Upper lobe of right lung (tissue), 1 donor: ENCODE data around the gene SIAH3. TPM values are rescaled to one million over a fixed set of nuclear protein-coding genes. Genes with fewer than 3 reads are reported as not detected.

Experiments used
- ATAC-seq: fragments of 200-7000 bp; cut with Tn5 transposase; one replicate; pipeline ENCODE4 v1.9.1; 2020; ENCODE audit warnings: mild to moderate bottlenecking, moderate library complexity
- DNase-seq: peaks from one replicate; pipeline ENCODE4 v3.0.0-alpha.2; 2020
- H3K27ac ChIP-seq: fragments of 200-600 bp; one replicate; pipeline ENCODE4 v1.8.0; 2022
- H3K27me3 ChIP-seq: fragments of 200-600 bp; one replicate; pipeline ENCODE4 v1.8.0; 2022; ENCODE audit warnings: mild to moderate bottlenecking
- H3K36me3 ChIP-seq: fragments of 200-600 bp; one replicate; pipeline ENCODE4 v1.8.0; 2022
- H3K4me1 ChIP-seq: fragments of 200-600 bp; one replicate; pipeline ENCODE4 v1.8.0; 2022
- H3K4me3 ChIP-seq: fragments of 200-600 bp; one replicate; pipeline ENCODE4 v1.8.0; 2022; ENCODE audit warnings: mild to moderate bottlenecking
- H3K9me3 ChIP-seq: fragments of 200-600 bp; one replicate; pipeline ENCODE4 v1.8.0; 2022
- intact Hi-C: fragments of 100-400 bp; cut with DNase I; formaldehyde crosslinking; loops from one replicate; pipeline ENCODE4 v1.11.0; 2022
- total RNA-seq: library from RNA; stranded (reverse); fragmentation: NEBNext Ultra II Directional; extraction: Animal tissue kit (Norgen Biotek cat#: 25700); gene quantifications from one replicate; pipeline ENCODE4 v1.2.1, GENCODE V29; 2021
- TF ChIP-seq, protein P1 (sequence below): fragments of 200-600 bp; IDR thresholded peaks from one replicate; pipeline ENCODE4 v1.8.0; 2022; ENCODE audit warnings: antibody characterized with exemption
- donor health status: DM: no; HTN: yes; CAD: no; lungs with severe emphysema.

SIAH3 gene
- total RNA-seq, 1 donor from 2014 or later: not detected

DNA sequence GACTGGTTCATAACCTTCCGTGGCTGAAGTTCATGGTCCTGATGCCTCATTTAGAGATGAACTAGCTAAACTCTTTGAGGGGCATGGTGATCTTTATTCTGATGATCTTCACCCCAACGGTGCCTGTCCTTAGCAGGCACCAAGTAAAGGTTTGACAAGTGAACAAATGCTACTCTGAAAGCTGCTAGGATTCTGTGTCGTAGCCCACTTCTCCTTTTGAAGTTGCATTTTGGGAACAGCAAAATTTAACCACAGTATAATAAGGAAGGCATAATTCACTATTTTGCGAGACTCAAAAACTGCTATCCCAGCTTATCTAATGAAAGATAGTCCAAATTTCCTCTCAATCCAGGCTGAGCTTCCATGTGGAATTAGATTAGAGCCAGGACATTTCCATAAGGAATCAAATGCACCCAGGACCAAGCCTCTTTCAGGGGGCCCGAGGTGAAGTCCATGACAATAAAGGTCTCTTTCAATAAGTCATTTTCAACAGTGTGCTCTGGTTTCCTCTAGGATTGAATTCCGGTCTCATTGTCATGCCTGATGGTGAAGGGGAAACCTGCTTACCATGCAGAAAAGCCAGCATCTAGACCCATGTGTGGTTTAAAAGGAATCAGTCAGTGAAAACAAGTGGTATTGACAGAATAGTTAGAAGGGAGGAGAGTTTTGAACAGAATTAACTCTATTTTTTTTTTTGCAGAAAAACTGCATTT is 23.1 kb downstream of the SIAH3 start:
- ATAC-seq (no peak), DNase-seq (no peak)
- TF ChIP-seq, protein P1, sequence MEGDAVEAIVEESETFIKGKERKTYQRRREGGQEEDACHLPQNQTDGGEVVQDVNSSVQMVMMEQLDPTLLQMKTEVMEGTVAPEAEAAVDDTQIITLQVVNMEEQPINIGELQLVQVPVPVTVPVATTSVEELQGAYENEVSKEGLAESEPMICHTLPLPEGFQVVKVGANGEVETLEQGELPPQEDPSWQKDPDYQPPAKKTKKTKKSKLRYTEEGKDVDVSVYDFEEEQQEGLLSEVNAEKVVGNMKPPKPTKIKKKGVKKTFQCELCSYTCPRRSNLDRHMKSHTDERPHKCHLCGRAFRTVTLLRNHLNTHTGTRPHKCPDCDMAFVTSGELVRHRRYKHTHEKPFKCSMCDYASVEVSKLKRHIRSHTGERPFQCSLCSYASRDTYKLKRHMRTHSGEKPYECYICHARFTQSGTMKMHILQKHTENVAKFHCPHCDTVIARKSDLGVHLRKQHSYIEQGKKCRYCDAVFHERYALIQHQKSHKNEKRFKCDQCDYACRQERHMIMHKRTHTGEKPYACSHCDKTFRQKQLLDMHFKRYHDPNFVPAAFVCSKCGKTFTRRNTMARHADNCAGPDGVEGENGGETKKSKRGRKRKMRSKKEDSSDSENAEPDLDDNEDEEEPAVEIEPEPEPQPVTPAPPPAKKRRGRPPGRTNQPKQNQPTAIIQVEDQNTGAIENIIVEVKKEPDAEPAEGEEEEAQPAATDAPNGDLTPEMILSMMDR: no peak
- no peaks in the 10 kb centered on the region for H3K27me3 ChIP-seq
- H3K4me3 ChIP-seq: no peak overlapping the region
- no peaks in the 10 kb centered on the region for H3K36me3 ChIP-seq
- H3K4me1 ChIP-seq: no peaks in the 10 kb centered on the region
- H3K27ac ChIP-seq: no peak overlapping the region
- intact Hi-C loops: no loop called here
- no peaks in the 10 kb centered on the region for H3K9me3 ChIP-seq

DNA sequence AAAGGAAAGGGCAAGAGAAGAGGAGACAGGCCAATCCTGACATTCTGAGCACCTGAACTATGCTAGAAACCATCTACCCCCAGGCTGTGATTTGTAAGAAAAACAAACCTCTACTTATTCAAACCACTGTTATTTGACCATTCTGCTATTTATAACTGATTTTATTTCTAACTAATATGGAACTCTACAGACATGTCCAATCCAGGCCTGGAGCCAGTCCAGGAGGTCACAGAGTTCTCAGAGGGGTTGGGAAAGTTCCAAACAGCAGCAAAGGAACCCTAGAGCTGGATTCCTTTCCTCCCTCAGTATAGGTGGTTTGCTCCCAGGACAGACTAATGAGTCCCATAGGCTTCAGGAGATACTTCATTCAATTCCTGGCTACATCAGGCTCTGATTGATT is 24.2 kb downstream of the SIAH3 start:
- Histone ChIP-seq H3K36me3 (no peaks in the 10 kb centered on the region), H3K9me3 (no peaks in the 10 kb centered on the region), H3K27ac (no peak overlapping the region), H3K4me1 (no peaks in the 10 kb centered on the region), H3K4me3 (no peak overlapping the region), H3K27me3 (no peaks in the 10 kb centered on the region)
- TF ChIP-seq, protein P1: no peak
- DNase-seq (no peak), ATAC-seq (no peak)
- intact Hi-C loops: no loop called here

DNA sequence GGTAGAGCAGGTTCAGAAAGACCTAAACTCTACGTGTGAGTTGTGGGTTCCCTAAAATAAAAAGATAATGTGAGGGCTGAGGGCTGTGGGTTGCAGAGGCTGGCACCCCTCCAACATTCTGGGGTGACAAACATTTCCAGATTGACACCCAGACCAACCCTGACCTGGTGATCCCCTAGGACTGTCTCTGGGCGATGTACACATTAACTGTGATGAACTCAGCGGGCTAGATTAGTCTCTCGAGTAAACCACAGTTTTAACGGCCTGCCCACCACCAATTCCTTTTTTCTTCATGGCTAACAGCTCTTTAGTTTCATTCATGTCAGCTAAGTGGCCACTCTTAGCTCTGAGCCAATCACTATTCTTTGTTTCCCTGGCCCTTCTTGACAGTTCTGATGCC is 24.8 kb downstream of the SIAH3 start:
- TF ChIP-seq, protein P1: no peak
- no peaks in the 10 kb centered on the region for H3K4me1 ChIP-seq
- intact Hi-C loops: no loop called here
- no peak overlapping the region for H3K4me3 ChIP-seq
- H3K9me3 ChIP-seq: no peaks in the 10 kb centered on the region
- no peak overlapping the region for H3K27ac ChIP-seq
- no peak for DNase-seq
- ATAC-seq: no peak
- H3K27me3 ChIP-seq: no peaks in the 10 kb centered on the region
- H3K36me3 ChIP-seq: no peaks in the 10 kb centered on the region

DNA sequence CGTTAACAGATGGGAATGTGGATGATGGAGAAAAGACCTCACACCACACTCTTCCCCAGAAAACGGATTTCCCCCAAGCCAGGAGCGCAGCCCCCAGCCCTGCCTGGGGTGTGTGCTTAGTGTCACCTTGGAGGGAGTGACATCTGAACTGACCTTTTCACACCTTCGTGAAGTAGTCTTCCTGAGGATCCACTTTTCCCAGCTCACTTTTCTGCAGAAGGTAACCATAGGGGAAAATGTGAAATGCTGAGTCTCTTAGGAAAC is 26.2 kb downstream of the SIAH3 start:
- ATAC-seq (no peak), DNase-seq (no peak)
- no peaks in the 10 kb centered on the region for H3K4me1 ChIP-seq
- TF ChIP-seq, protein P1: no peak
- H3K36me3 ChIP-seq: no peaks in the 10 kb centered on the region
- H3K9me3 ChIP-seq: no peaks in the 10 kb centered on the region
- H3K27ac ChIP-seq: no peak overlapping the region
- H3K27me3 ChIP-seq: no peaks in the 10 kb centered on the region
- no peak overlapping the region for H3K4me3 ChIP-seq
- intact Hi-C loops: no loop called here

DNA sequence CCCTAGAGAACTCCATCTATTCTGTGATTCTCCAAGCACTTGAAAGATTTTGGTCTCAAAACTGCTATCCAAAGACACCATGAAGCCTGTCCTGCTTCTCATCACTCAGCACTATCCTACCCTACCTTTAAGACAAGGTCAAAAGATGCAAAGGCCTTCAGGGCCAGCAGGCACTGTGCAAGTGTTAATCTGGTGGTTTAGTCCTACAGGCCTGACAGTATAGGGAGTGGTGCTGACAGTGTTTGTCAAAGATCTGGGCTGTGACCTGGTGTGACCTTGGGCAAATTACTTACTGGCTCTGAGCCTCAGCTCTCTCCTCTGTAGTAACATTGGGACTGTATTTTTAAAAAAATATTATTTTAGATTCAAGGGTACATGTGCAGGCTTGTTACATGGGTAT is 28.0 kb downstream of the SIAH3 start:
- Histone ChIP-seq H3K27me3 (no peaks in the 10 kb centered on the region), H3K4me3 (no peak overlapping the region), H3K27ac (no peak overlapping the region), H3K36me3 (no peaks in the 10 kb centered on the region), H3K4me1 (no peaks in the 10 kb centered on the region), H3K9me3 (no peaks in the 10 kb centered on the region)
- DNase-seq (no peak), ATAC-seq (no peak)
- intact Hi-C loops: no loop called here
- TF ChIP-seq, protein P1: no peak

DNA sequence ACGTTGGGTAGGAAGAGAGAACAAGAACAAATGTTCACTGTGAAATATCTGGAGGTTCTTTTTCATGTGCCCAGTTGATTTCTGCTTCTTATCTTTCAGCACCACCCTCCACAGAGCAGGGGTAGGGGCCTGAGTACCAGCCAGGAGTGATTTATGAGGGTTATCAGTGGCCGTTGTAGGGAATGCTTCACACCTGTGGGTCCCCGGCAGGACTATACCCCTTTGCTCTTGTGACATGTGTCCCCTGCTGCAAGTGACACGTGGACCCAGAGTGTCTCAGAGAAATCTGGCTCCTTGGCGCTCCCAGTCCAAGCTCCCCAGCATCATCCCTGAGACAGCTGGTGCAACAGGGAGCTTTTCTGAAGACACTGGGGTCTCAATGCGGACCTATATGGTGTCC is 29.7 kb downstream of the SIAH3 start:
- intact Hi-C loops: no loop called here
- TF ChIP-seq, protein P1: no peak
- ATAC-seq: no peak

More for the DNA sequence above, 29.7 kb downstream of the SIAH3 start:
- Histone ChIP-seq H3K27me3 (no peaks in the 10 kb centered on the region), H3K4me1 (no peaks in the 10 kb centered on the region), H3K36me3 (no peaks in the 10 kb centered on the region), H3K4me3 (no peak overlapping the region), H3K9me3 (no peaks in the 10 kb centered on the region), H3K27ac (no peak overlapping the region)
- no peak for DNase-seq
